ENCODE data around the gene SECISBP2. TPM values are rescaled to one million over a fixed set of nuclear protein-coding genes. Genes with fewer than 3 reads are reported as not detected.

SECISBP2 gene
- total RNA-seq, 1 donor from 2014 or later: 15.1 TPM

DNA sequence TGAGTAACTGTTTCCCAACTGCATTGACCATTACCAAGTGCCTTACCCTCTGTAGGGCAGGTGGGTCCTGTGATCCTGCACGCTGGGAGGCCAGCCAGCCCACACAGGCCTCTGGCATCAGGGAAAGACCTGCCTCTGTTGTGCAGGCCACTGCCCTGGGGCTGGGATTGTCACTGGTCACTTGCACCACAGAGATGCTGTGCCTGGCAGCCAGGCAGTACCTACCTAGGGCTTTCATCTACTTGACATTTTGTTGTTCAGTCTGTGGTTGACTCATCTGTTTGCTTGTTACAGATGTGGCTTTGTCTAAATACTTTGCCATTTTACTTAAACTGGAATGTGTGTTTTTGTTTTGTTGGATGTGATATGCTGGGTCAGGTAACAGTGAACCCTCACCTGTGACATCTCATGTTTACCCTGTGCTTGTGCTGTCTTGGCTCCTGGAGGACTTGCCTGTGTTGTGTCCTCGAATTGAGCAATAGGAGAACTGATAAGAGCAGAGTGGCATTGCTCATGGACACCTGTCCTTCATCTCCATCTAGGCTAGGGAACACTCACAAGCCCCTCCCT, 32.8 kb downstream of the SECISBP2 start:
- Mint-ChIP-seq H3K27ac (ENCODE audit: unreplicated experiment) (no peak overlapping the region), H3K27me3 (ENCODE audit: low read depth) (no peaks in the 10 kb centered on the region), H3K4me1 (ENCODE audit: low read depth) (no peaks in the 10 kb centered on the region), H3K36me3 (ENCODE audit: low read depth) (peaks cover 53% of the 10 kb centered on the region), H3K9me3 (ENCODE audit: low read depth) (no peaks in the 10 kb centered on the region), H3K4me3 (ENCODE audit: unreplicated experiment) (no peak overlapping the region)
- TF ChIP-seq, protein P1, sequence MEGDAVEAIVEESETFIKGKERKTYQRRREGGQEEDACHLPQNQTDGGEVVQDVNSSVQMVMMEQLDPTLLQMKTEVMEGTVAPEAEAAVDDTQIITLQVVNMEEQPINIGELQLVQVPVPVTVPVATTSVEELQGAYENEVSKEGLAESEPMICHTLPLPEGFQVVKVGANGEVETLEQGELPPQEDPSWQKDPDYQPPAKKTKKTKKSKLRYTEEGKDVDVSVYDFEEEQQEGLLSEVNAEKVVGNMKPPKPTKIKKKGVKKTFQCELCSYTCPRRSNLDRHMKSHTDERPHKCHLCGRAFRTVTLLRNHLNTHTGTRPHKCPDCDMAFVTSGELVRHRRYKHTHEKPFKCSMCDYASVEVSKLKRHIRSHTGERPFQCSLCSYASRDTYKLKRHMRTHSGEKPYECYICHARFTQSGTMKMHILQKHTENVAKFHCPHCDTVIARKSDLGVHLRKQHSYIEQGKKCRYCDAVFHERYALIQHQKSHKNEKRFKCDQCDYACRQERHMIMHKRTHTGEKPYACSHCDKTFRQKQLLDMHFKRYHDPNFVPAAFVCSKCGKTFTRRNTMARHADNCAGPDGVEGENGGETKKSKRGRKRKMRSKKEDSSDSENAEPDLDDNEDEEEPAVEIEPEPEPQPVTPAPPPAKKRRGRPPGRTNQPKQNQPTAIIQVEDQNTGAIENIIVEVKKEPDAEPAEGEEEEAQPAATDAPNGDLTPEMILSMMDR (IDR thresholded peaks at IDR 0.05): no peak
- DNase-seq (ENCODE audit: low spot score): no peak

DNA sequence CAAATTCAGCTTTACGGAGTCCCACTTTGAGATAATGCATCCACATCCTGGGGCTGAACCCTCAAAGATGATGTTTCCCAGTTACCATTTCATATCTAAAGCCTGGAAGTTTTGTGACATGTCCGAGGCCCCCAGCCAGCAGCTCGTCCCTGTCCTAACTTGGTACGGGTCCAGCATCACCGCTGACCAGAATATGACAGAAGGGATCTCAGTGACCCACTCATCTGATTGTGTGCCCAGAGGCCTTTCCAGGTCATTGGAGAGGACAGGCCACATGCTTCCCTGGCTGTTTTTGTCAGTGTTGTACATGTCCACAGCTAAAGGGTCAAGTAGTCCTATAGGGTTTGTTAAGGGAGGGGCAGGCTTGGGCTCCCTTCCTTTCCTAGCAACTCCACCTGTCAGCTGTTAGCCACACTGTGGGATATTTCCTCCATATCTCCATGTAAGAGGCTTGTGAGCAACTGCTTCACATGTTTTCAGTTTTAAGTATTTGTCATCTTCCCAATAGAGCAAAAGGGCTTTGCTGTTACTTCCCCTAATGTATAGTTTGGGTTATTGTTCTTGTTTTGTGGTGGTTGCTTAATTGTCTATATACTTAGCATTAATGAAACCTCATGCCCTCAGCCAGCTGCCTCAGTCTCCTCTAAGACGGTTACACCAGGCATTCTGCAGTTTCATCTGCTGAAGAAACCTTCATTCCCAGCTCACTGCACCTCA, 33.4 kb downstream of the SECISBP2 start:
- no peaks in the 10 kb centered on the region for H3K4me1 Mint-ChIP-seq (ENCODE audit: low read depth)
- TF ChIP-seq, protein P1 (IDR thresholded peaks at IDR 0.05): no peak
- H3K4me3 Mint-ChIP-seq (ENCODE audit: unreplicated experiment): no peak overlapping the region
- H3K27me3 Mint-ChIP-seq (ENCODE audit: low read depth): no peaks in the 10 kb centered on the region
- no peak overlapping the region for H3K27ac Mint-ChIP-seq (ENCODE audit: unreplicated experiment)
- no peak for DNase-seq (ENCODE audit: low spot score)
- H3K9me3 Mint-ChIP-seq (ENCODE audit: low read depth): no peaks in the 10 kb centered on the region
- peaks cover 54% of the 10 kb centered on the region for H3K36me3 Mint-ChIP-seq (ENCODE audit: low read depth)

DNA sequence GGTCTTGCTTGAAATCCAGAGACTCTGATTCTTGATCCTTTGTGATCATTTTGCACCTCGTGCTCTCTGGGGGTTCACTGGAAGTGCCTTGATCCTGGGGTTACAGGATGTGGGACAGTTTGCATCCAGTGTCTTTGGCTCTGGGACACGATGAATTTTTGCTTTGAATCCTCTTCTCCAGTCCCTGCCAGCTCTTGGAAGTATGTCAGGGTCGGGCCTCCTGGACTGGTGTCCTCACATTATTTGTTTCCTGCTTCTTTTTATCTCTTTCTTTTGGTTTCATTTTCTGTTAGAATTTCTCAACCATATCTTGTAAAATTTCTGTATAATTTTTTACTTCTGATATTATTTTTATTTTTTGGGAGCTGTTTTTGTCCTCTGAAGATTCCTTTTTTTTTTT, 34.2 kb downstream of the SECISBP2 start:
- H3K4me3 Mint-ChIP-seq (ENCODE audit: unreplicated experiment): no peak overlapping the region
- H3K4me1 Mint-ChIP-seq (ENCODE audit: low read depth): no peaks in the 10 kb centered on the region

DNA sequence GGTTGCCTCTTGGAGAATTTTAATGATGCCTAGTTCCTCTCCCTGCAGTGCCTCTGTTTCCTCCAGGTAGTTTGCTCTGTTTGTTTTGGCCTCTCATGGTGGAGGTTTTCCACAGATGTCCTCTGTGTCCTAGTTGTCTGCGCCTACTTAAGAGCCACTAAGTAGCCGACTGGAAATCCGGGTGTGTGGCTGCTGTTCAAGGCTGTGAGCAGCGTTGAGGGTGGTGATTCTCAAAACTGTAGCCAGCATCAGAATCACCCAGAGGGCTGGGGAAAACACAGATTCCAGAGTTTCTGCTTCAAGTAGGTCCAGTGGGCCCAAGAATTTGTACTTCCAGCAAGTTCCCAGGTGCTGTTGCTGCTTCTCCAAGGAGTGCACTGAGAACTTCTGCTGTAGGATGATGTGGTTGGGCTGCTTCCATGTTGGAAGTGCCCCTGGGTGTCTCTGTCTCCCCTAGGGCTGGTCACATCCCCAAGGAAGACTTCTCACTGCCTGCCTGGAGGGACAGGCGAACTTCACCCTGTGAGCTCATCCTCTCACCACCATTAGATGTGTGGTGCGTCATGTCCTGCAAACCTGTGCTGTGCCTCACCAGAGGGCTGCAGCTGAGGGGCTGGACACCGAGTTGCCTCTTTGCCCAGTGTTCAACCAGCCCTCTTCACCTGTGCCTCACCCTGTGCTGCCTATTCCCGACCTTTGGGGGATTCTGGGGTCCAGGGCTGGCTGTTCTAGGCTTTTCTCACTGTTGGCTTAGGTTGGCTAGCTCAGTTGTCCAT, 34.8 kb downstream of the SECISBP2 start:
- H3K36me3 Mint-ChIP-seq (ENCODE audit: low read depth): peaks cover 48% of the 10 kb centered on the region
- no peaks in the 10 kb centered on the region for H3K9me3 Mint-ChIP-seq (ENCODE audit: low read depth)
- no peaks in the 10 kb centered on the region for H3K4me1 Mint-ChIP-seq (ENCODE audit: low read depth)
- no peak for DNase-seq (ENCODE audit: low spot score)
- TF ChIP-seq, protein P1 (IDR thresholded peaks at IDR 0.05): no peak
- no peak overlapping the region for H3K4me3 Mint-ChIP-seq (ENCODE audit: unreplicated experiment)
- H3K27me3 Mint-ChIP-seq (ENCODE audit: low read depth): no peaks in the 10 kb centered on the region
- H3K27ac Mint-ChIP-seq (ENCODE audit: unreplicated experiment): no peak overlapping the region

More for the DNA sequence above, 34.2 kb downstream of the SECISBP2 start:
- Mint-ChIP-seq H3K36me3 (ENCODE audit: low read depth) (peaks cover 49% of the 10 kb centered on the region), H3K27me3 (ENCODE audit: low read depth) (no peaks in the 10 kb centered on the region), H3K27ac (ENCODE audit: unreplicated experiment) (no peak overlapping the region), H3K9me3 (ENCODE audit: low read depth) (no peaks in the 10 kb centered on the region)
- TF ChIP-seq, protein P1 (IDR thresholded peaks at IDR 0.05): no peak
- no peak for DNase-seq (ENCODE audit: low spot score)

DNA sequence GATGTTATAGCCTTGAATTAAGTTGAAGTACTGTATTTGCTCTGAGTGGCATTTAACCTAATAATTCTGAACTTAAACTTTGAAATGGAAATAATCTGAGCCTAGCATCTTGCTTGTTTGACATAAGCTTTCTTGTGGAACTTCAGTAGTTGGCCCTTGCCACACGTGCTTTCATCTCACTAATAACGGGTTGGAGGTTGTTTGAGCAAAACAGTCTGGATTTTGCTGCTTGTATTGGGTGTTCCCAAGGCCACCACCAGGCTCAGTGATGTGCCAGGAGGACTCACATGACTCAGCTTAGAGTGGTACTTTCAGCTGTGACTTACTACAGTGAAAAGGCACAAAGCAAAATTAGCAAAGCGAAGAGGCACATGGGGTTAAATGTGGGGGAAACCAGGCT, 35.7 kb downstream of the SECISBP2 start:
- Mint-ChIP-seq H3K27me3 (ENCODE audit: low read depth) (no peaks in the 10 kb centered on the region), H3K27ac (ENCODE audit: unreplicated experiment) (no peak overlapping the region), H3K4me1 (ENCODE audit: low read depth) (no peaks in the 10 kb centered on the region), H3K36me3 (ENCODE audit: low read depth) (peaks cover 49% of the 10 kb centered on the region), H3K9me3 (ENCODE audit: low read depth) (no peaks in the 10 kb centered on the region), H3K4me3 (ENCODE audit: unreplicated experiment) (no peak overlapping the region)
- DNase-seq (ENCODE audit: low spot score): no peak
- TF ChIP-seq, protein P1 (IDR thresholded peaks at IDR 0.05): no peak

All from chondrocyte (in vitro differentiated cells).